ENCODE measurements around the gene CRADD. TPM values are rescaled to one million over a fixed set of nuclear protein-coding genes. Genes with fewer than 3 reads are reported as not detected.
"Not testable (repeated sequence)": the region's sequence is repeated elsewhere in the genome, so short reads cannot be mapped to it uniquely, and the experiment has no call there.

Gene CRADD
- total RNA-seq, 2 experiments from 2014 or later: 9.7 to 12.6 TPM

- no peaks in the 10 kb centered on the region for H3K27me3 Mint-ChIP-seq
- H3K27ac Mint-ChIP-seq: no peak overlapping the region
- CTCF ChIA-PET: interaction anchor here (0.6 kb wide), 1 partner anchor 1073 kb away, joined by 3 read pairs; no protein-coding TSS in a partner anchor
- no peak overlapping the region for H3K4me3 Mint-ChIP-seq
- H3K36me3 Mint-ChIP-seq (ENCODE audit: low read depth): no peaks in the 10 kb centered on the region
- H3K4me1 Mint-ChIP-seq: peaks cover 8% of the 10 kb centered on the region
- no peak for DNase-seq
- POLR2A ChIA-PET: no interaction called here
- H3K9me3 Mint-ChIP-seq: peaks cover 7% of the 10 kb centered on the region
Measured at GRCh38 chr12:93704122-93704521, 26.9 kb downstream of the CRADD start.

GRCh38 chr12:93704625-93705024 is 27.4 kb downstream of the CRADD start:
- ChIA-PET CTCF (no interaction called here), POLR2A (interaction anchor here (0.6 kb wide), 1 partner anchor 251 kb away, joined by 4 read pairs; no protein-coding TSS in a partner anchor)
- no peak overlapping the region for H3K4me3 Mint-ChIP-seq
- no peaks in the 10 kb centered on the region for H3K36me3 Mint-ChIP-seq (ENCODE audit: low read depth)
- peaks cover 12% of the 10 kb centered on the region for H3K9me3 Mint-ChIP-seq
- no peaks in the 10 kb centered on the region for H3K27me3 Mint-ChIP-seq
- H3K4me1 Mint-ChIP-seq: peaks cover 8% of the 10 kb centered on the region
- no peak for DNase-seq
- H3K27ac Mint-ChIP-seq: no peak overlapping the region

- Mint-ChIP-seq H3K4me3 (no peak overlapping the region), H3K4me1 (peaks cover 7% of the 10 kb centered on the region), H3K27ac (no peak overlapping the region), H3K36me3 (ENCODE audit: low read depth) (no peaks in the 10 kb centered on the region), H3K27me3 (no peaks in the 10 kb centered on the region), H3K9me3 (peaks cover 17% of the 10 kb centered on the region)
- POLR2A ChIA-PET: interaction anchor here (0.6 kb wide), 1 partner anchor 251 kb away, joined by 4 read pairs; no protein-coding TSS in a partner anchor
- CTCF ChIA-PET: no interaction called here
- DNase-seq: no peak
Measured at GRCh38 chr12:93705237-93705636, 28.1 kb downstream of the CRADD start.

GRCh38 chr12:93706387-93706786 is 29.2 kb downstream of the CRADD start:
- Mint-ChIP-seq H3K9me3 (peaks cover 17% of the 10 kb centered on the region), H3K4me3 (no peak overlapping the region), H3K36me3 (ENCODE audit: low read depth) (no peaks in the 10 kb centered on the region), H3K27ac (no peak overlapping the region), H3K4me1 (peaks cover 7% of the 10 kb centered on the region), H3K27me3 (no peaks in the 10 kb centered on the region)
- no peak for DNase-seq
- ChIA-PET CTCF (no interaction called here), POLR2A (no interaction called here)

GRCh38 chr12:93706824-93707223 is 29.6 kb downstream of the CRADD start:
- H3K27ac Mint-ChIP-seq: no peak overlapping the region
- no peak for DNase-seq
- ChIA-PET CTCF (no interaction called here), POLR2A (no interaction called here)
- no peak overlapping the region for H3K4me3 Mint-ChIP-seq
- H3K36me3 Mint-ChIP-seq (ENCODE audit: low read depth): no peaks in the 10 kb centered on the region
- H3K9me3 Mint-ChIP-seq: peaks cover 17% of the 10 kb centered on the region
- peaks cover 4% of the 10 kb centered on the region for H3K4me1 Mint-ChIP-seq
- no peaks in the 10 kb centered on the region for H3K27me3 Mint-ChIP-seq

GRCh38 chr12:93707836-93708235 is 30.7 kb downstream of the CRADD start:
- H3K36me3 Mint-ChIP-seq (ENCODE audit: low read depth): no peaks in the 10 kb centered on the region
- peaks cover 4% of the 10 kb centered on the region for H3K4me1 Mint-ChIP-seq

GRCh38 chr12:93708952-93709351 is 31.8 kb downstream of the CRADD start:
- Mint-ChIP-seq H3K36me3 (ENCODE audit: low read depth) (no peaks in the 10 kb centered on the region), H3K4me3 (no peak overlapping the region), H3K9me3 (peaks cover 17% of the 10 kb centered on the region), H3K27ac (no peak overlapping the region), H3K4me1 (peaks cover 4% of the 10 kb centered on the region), H3K27me3 (no peaks in the 10 kb centered on the region)
- ChIA-PET CTCF (no interaction called here), POLR2A (no interaction called here)
- DNase-seq: no peak

More at GRCh38 chr12:93707836-93708235, 30.7 kb downstream of the CRADD start:
- ChIA-PET POLR2A (no interaction called here), CTCF (no interaction called here)
- Mint-ChIP-seq H3K27ac (no peak overlapping the region), H3K4me3 (no peak overlapping the region), H3K27me3 (no peaks in the 10 kb centered on the region), H3K9me3 (peaks cover 17% of the 10 kb centered on the region)
- no peak for DNase-seq

GRCh38 chr12:93709386-93709785 is 32.2 kb downstream of the CRADD start:
- Mint-ChIP-seq H3K36me3 (ENCODE audit: low read depth) (no peaks in the 10 kb centered on the region), H3K4me1 (peaks cover under 1% of the 10 kb centered on the region), H3K4me3 (no peak overlapping the region), H3K27ac (no peak overlapping the region), H3K27me3 (no peaks in the 10 kb centered on the region), H3K9me3 (peaks cover 17% of the 10 kb centered on the region)
- no peak for DNase-seq
- ChIA-PET CTCF (interaction anchor here (1.0 kb wide), 1 partner anchor 17 kb away, joined by 3 read pairs; no protein-coding TSS in a partner anchor), POLR2A (no interaction called here)

- Mint-ChIP-seq H3K27me3 (no peaks in the 10 kb centered on the region), H3K27ac (no peak overlapping the region), H3K36me3 (ENCODE audit: low read depth) (no peaks in the 10 kb centered on the region), H3K9me3 (peaks cover 17% of the 10 kb centered on the region), H3K4me3 (no peak overlapping the region), H3K4me1 (no peaks in the 10 kb centered on the region)
- CTCF ChIA-PET: no interaction called here
- POLR2A ChIA-PET: no interaction called here
- DNase-seq: no peak
Measured at GRCh38 chr12:93710574-93710926, 33.4 kb downstream of the CRADD start.

- H3K36me3 Mint-ChIP-seq (ENCODE audit: low read depth); H3K27me3 Mint-ChIP-seq; H3K4me3 Mint-ChIP-seq; H3K4me1 Mint-ChIP-seq; POLR2A ChIA-PET; H3K27ac Mint-ChIP-seq; DNase-seq: not testable (repeated sequence)
- peaks cover 19% of the 10 kb centered on the region for H3K9me3 Mint-ChIP-seq
- CTCF ChIA-PET: interaction anchor here (1.1 kb wide), 1 partner anchor 228 kb away, joined by 3 read pairs; no protein-coding TSS in a partner anchor
Measured at GRCh38 chr12:93711502-93711901, 34.3 kb downstream of the CRADD start.

- Mint-ChIP-seq H3K27ac (no peak overlapping the region), H3K9me3 (peaks cover 21% of the 10 kb centered on the region), H3K4me1 (no peaks in the 10 kb centered on the region), H3K4me3 (no peak overlapping the region), H3K27me3 (no peaks in the 10 kb centered on the region), H3K36me3 (ENCODE audit: low read depth) (no peaks in the 10 kb centered on the region)
- ChIA-PET CTCF (interaction anchor here (1.1 kb wide), 1 partner anchor 229 kb away, joined by 3 read pairs; no protein-coding TSS in a partner anchor), POLR2A (no interaction called here)
- no peak for DNase-seq
Measured at GRCh38 chr12:93712200-93712599, 35.0 kb downstream of the CRADD start.

- H3K4me1 Mint-ChIP-seq: no peaks in the 10 kb centered on the region
- DNase-seq: no peak
- ChIA-PET CTCF (interaction anchor here (0.6 kb wide), 1 partner anchor 623 kb away, joined by 5 read pairs; no protein-coding TSS in a partner anchor), POLR2A (no interaction called here)
- no peak overlapping the region for H3K4me3 Mint-ChIP-seq
- peaks cover 4% of the 10 kb centered on the region for H3K36me3 Mint-ChIP-seq (ENCODE audit: low read depth)
- H3K9me3 Mint-ChIP-seq: peaks cover 22% of the 10 kb centered on the region
- H3K27ac Mint-ChIP-seq: no peak overlapping the region
- no peaks in the 10 kb centered on the region for H3K27me3 Mint-ChIP-seq
Measured at GRCh38 chr12:93713060-93713459, 35.9 kb downstream of the CRADD start.

- no peaks in the 10 kb centered on the region for H3K4me1 Mint-ChIP-seq
- peaks cover 7% of the 10 kb centered on the region for H3K36me3 Mint-ChIP-seq (ENCODE audit: low read depth)
- POLR2A ChIA-PET: no interaction called here
- no peak overlapping the region for H3K27ac Mint-ChIP-seq
- no peak for DNase-seq
- no peaks in the 10 kb centered on the region for H3K27me3 Mint-ChIP-seq
- H3K9me3 Mint-ChIP-seq: peaks cover 23% of the 10 kb centered on the region
- CTCF ChIA-PET: no interaction called here
- no peak overlapping the region for H3K4me3 Mint-ChIP-seq
Measured at GRCh38 chr12:93713800-93714199, 36.6 kb downstream of the CRADD start.

GRCh38 chr12:93714382-93714781 is 37.2 kb downstream of the CRADD start:
- Mint-ChIP-seq H3K4me3 (no peak overlapping the region), H3K36me3 (ENCODE audit: low read depth) (peaks cover 7% of the 10 kb centered on the region), H3K27me3 (no peaks in the 10 kb centered on the region), H3K4me1 (no peaks in the 10 kb centered on the region), H3K27ac (no peak overlapping the region), H3K9me3 (peaks cover 21% of the 10 kb centered on the region)
- no peak for DNase-seq
- ChIA-PET CTCF (no interaction called here), POLR2A (no interaction called here)

All from activated CD4-positive, alpha-beta T cell treated with anti-CD3 and anti-CD28 coated beads, Interleukin-2, amount 10 ng/mL, durations not matched to agents 7 days and 5 days (primary cell).